ENCODE measurements around the gene PRPF39.

PRPF39 gene

DNA sequence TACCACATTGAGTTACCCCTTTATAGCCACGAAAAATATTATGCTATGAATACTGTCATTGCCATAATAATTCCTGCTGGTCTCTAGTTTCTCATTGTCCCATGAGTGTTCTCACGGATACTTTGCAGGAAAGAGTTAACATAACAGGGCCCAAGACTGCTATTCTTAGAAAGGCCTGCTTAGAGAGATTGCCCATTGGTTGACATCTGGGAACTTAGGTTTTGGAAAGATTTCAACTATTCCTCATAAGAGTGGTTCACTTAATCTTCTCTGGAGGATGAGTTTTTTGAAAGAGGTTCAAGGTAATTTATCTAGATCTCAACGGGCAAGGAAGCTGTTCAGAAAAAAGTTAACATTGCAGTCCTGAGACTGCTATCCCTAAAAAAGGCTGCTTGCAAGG, 18.4 kb upstream of the PRPF39 start:
- no peaks in the 10 kb centered on the region for H3K4me1 ChIP-seq (ENCODE audit: control insufficient read depth, insufficient read depth, low read length)
- ChIA-PET POLR2A (no interaction called here), CTCF (interaction anchor here (0.7 kb wide), 1 partner anchor 152 kb away, joined by 3 read pairs; no protein-coding TSS in a partner anchor)
- H3K4me3 ChIP-seq (ENCODE audit: low read depth, low read length): no peak overlapping the region
- TF ChIP-seq, protein P1, sequence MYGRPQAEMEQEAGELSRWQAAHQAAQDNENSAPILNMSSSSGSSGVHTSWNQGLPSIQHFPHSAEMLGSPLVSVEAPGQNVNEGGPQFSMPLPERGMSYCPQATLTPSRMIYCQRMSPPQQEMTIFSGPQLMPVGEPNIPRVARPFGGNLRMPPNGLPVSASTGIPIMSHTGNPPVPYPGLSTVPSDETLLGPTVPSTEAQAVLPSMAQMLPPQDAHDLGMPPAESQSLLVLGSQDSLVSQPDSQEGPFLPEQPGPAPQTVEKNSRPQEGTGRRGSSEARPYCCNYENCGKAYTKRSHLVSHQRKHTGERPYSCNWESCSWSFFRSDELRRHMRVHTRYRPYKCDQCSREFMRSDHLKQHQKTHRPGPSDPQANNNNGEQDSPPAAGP (tag by site-specific recombination; IDR thresholded peaks at IDR 0.05): no peak
- peaks cover 4 to 5% of the 10 kb centered on the region in 2 experiments for H3K36me3 ChIP-seq (ENCODE audit: control insufficient read depth in 2 of 2, insufficient read depth in 1 of 2, low read length in 2 of 2)
- H3K9me3 ChIP-seq (ENCODE audit: control insufficient read depth, insufficient read depth, low read depth, low read length): no peaks in the 10 kb centered on the region
- H3K27ac ChIP-seq (ENCODE audit: extremely low read depth, low read depth, low read length): no peak overlapping the region

DNA sequence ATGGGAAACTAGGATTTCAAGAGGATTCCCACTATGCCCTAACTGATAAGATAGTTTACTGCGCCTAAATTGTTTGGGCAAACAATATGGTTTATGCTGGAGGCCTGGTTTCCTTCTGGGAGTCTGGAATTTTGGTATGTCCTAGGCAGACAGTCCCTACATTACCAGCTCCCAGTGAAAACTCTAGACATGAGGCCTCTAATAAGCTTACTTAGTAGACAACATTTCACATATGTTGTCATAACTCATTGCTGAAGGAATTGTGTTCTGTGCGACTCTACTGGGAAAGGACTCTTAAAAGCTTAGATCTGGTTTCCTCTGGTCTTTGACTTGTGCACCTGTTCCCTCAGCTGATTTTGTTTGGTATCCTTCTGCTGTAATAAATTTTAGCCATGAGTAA, 18.0 kb upstream of the PRPF39 start:
- Histone ChIP-seq H3K9me3 (ENCODE audit: control insufficient read depth, insufficient read depth, low read depth, low read length) (no peaks in the 10 kb centered on the region), H3K4me3 (ENCODE audit: low read depth, low read length) (no peak overlapping the region), H3K27ac (ENCODE audit: extremely low read depth, low read depth, low read length) (no peak overlapping the region), H3K4me1 (ENCODE audit: control insufficient read depth, insufficient read depth, low read length) (no peaks in the 10 kb centered on the region), H3K36me3 (ENCODE audit: control insufficient read depth in 2 of 2, insufficient read depth in 1 of 2, low read length in 2 of 2) (peaks cover 4 to 5% of the 10 kb centered on the region in 2 experiments)
- ChIA-PET CTCF (interaction anchor here (0.7 kb wide), 1 partner anchor 153 kb away, joined by 3 read pairs; no protein-coding TSS in a partner anchor), POLR2A (no interaction called here)
- TF ChIP-seq ZNF404 (tag by site-specific recombination; IDR thresholded peaks at IDR 0.05) (no peak), ZSCAN30 (tag by site-specific recombination; IDR thresholded peaks at IDR 0.05) (no peak), ZNF16 (tag by site-specific recombination; IDR thresholded peaks at IDR 0.05; ENCODE audit: low read depth) (no peak), SP2 (tag by site-specific recombination; IDR thresholded peaks at IDR 0.05) (no peak), ZNF2 (tag by site-specific recombination; IDR thresholded peaks at IDR 0.05) (no peak)
- TF ChIP-seq, protein P2, sequence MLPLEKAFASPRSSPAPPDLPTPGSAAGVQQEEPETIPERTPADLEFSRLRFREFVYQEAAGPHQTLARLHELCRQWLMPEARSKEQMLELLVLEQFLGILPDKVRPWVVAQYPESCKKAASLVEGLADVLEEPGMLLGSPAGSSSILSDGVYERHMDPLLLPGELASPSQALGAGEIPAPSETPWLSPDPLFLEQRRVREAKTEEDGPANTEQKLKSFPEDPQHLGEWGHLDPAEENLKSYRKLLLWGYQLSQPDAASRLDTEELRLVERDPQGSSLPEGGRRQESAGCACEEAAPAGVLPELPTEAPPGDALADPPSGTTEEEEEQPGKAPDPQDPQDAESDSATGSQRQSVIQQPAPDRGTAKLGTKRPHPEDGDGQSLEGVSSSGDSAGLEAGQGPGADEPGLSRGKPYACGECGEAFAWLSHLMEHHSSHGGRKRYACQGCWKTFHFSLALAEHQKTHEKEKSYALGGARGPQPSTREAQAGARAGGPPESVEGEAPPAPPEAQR (tag by site-specific recombination; IDR thresholded peaks at IDR 0.05): no peak

DNA sequence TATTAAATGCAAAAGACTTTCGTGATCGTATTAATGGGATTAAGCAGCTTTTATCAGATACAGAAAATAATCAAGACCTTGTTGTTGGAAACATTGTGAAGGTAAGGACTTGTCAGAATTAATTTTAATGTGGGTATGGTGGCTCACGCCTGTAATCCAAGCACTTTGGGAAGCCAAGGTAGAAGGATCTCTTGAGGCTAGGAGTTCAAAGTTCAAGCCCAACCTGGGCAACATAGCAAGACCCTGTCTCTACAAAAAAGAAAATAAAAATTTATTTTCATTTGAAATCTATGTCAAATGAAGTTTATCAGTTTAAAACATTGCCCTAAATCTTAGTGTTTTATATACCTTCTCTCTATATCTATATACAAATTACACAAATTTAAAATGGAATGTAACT, 17.2 kb upstream of the PRPF39 start:
- no peaks in the 10 kb centered on the region for H3K4me1 ChIP-seq (ENCODE audit: control insufficient read depth, insufficient read depth, low read length)
- no peak overlapping the region for H3K4me3 ChIP-seq (ENCODE audit: low read depth, low read length)
- H3K36me3 ChIP-seq (ENCODE audit: control insufficient read depth in 2 of 2, insufficient read depth in 1 of 2, low read length in 2 of 2): peaks cover 4 to 5% of the 10 kb centered on the region in 2 experiments
- no peak overlapping the region for H3K27ac ChIP-seq (ENCODE audit: extremely low read depth, low read depth, low read length)
- ChIA-PET CTCF (no interaction called here), POLR2A (no interaction called here)
- no peaks in the 10 kb centered on the region for H3K9me3 ChIP-seq (ENCODE audit: control insufficient read depth, insufficient read depth, low read depth, low read length)
- TF ChIP-seq ZBTB1 (tag by site-specific recombination; IDR thresholded peaks at IDR 0.05) (no peak), ZNF544 (tag by site-specific recombination; IDR thresholded peaks at IDR 0.05) (no peak), ZNF677 (tag by site-specific recombination; IDR thresholded peaks at IDR 0.05) (no peak), ZNF140 (tag by site-specific recombination; IDR thresholded peaks at IDR 0.05) (no peak), ZNF311 (tag by site-specific recombination; IDR thresholded peaks at IDR 0.05; ENCODE audit: borderline replicate concordance) (no peak), ZNF658 (tag by site-specific recombination; IDR thresholded peaks at IDR 0.05) (no peak)
- TF ChIP-seq, protein P3, sequence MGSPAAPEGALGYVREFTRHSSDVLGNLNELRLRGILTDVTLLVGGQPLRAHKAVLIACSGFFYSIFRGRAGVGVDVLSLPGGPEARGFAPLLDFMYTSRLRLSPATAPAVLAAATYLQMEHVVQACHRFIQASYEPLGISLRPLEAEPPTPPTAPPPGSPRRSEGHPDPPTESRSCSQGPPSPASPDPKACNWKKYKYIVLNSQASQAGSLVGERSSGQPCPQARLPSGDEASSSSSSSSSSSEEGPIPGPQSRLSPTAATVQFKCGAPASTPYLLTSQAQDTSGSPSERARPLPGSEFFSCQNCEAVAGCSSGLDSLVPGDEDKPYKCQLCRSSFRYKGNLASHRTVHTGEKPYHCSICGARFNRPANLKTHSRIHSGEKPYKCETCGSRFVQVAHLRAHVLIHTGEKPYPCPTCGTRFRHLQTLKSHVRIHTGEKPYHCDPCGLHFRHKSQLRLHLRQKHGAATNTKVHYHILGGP (tag by site-specific recombination; IDR thresholded peaks at IDR 0.05): no peak
- TF ChIP-seq, protein P4, sequence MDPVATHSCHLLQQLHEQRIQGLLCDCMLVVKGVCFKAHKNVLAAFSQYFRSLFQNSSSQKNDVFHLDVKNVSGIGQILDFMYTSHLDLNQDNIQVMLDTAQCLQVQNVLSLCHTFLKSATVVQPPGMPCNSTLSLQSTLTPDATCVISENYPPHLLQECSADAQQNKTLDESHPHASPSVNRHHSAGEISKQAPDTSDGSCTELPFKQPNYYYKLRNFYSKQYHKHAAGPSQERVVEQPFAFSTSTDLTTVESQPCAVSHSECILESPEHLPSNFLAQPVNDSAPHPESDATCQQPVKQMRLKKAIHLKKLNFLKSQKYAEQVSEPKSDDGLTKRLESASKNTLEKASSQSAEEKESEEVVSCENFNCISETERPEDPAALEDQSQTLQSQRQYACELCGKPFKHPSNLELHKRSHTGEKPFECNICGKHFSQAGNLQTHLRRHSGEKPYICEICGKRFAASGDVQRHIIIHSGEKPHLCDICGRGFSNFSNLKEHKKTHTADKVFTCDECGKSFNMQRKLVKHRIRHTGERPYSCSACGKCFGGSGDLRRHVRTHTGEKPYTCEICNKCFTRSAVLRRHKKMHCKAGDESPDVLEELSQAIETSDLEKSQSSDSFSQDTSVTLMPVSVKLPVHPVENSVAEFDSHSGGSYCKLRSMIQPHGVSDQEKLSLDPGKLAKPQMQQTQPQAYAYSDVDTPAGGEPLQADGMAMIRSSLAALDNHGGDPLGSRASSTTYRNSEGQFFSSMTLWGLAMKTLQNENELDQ (tag by site-specific recombination; IDR thresholded peaks at IDR 0.05; ENCODE audit: low read depth): no peak
- TF ChIP-seq, protein P5, sequence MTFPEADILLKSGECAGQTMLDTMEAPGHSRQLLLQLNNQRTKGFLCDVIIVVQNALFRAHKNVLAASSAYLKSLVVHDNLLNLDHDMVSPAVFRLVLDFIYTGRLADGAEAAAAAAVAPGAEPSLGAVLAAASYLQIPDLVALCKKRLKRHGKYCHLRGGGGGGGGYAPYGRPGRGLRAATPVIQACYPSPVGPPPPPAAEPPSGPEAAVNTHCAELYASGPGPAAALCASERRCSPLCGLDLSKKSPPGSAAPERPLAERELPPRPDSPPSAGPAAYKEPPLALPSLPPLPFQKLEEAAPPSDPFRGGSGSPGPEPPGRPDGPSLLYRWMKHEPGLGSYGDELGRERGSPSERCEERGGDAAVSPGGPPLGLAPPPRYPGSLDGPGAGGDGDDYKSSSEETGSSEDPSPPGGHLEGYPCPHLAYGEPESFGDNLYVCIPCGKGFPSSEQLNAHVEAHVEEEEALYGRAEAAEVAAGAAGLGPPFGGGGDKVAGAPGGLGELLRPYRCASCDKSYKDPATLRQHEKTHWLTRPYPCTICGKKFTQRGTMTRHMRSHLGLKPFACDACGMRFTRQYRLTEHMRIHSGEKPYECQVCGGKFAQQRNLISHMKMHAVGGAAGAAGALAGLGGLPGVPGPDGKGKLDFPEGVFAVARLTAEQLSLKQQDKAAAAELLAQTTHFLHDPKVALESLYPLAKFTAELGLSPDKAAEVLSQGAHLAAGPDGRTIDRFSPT (tag by site-specific recombination; IDR thresholded peaks at IDR 0.05): no peak
- TF ChIP-seq, protein P6, sequence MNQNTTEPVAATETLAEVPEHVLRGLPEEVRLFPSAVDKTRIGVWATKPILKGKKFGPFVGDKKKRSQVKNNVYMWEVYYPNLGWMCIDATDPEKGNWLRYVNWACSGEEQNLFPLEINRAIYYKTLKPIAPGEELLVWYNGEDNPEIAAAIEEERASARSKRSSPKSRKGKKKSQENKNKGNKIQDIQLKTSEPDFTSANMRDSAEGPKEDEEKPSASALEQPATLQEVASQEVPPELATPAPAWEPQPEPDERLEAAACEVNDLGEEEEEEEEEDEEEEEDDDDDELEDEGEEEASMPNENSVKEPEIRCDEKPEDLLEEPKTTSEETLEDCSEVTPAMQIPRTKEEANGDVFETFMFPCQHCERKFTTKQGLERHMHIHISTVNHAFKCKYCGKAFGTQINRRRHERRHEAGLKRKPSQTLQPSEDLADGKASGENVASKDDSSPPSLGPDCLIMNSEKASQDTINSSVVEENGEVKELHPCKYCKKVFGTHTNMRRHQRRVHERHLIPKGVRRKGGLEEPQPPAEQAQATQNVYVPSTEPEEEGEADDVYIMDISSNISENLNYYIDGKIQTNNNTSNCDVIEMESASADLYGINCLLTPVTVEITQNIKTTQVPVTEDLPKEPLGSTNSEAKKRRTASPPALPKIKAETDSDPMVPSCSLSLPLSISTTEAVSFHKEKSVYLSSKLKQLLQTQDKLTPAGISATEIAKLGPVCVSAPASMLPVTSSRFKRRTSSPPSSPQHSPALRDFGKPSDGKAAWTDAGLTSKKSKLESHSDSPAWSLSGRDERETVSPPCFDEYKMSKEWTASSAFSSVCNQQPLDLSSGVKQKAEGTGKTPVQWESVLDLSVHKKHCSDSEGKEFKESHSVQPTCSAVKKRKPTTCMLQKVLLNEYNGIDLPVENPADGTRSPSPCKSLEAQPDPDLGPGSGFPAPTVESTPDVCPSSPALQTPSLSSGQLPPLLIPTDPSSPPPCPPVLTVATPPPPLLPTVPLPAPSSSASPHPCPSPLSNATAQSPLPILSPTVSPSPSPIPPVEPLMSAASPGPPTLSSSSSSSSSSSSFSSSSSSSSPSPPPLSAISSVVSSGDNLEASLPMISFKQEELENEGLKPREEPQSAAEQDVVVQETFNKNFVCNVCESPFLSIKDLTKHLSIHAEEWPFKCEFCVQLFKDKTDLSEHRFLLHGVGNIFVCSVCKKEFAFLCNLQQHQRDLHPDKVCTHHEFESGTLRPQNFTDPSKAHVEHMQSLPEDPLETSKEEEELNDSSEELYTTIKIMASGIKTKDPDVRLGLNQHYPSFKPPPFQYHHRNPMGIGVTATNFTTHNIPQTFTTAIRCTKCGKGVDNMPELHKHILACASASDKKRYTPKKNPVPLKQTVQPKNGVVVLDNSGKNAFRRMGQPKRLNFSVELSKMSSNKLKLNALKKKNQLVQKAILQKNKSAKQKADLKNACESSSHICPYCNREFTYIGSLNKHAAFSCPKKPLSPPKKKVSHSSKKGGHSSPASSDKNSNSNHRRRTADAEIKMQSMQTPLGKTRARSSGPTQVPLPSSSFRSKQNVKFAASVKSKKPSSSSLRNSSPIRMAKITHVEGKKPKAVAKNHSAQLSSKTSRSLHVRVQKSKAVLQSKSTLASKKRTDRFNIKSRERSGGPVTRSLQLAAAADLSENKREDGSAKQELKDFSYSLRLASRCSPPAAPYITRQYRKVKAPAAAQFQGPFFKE (tag by site-specific recombination; IDR thresholded peaks at IDR 0.05; ENCODE audit: borderline replicate concordance): no peak

All from HEK293 (cell line).